Hindlimb muscle (tissue), 1 donor: ENCODE results near the gene PLIN1. TPM values are rescaled to one million over a fixed set of nuclear protein-coding genes. Genes with fewer than 3 reads are reported as not detected.
"Not testable (repeated sequence)": the region's sequence is repeated elsewhere in the genome, so short reads cannot be mapped to it uniquely, and the experiment has no call there.

Experiments
- DNase-seq: peaks from one replicate; pipeline ENCODE4 v3.0.0-alpha.2; 2013
- polyA plus RNA-seq: library from polyadenylated mRNA; unstranded; fragments of 120-200 nt; gene quantifications from one replicate; pipeline ENCODE4 v1.2.1, GENCODE V29; 2013; ENCODE audit not compliant: insufficient read length

The PLIN1 gene
- 12.4 TPM for polyA plus RNA-seq

DNA sequence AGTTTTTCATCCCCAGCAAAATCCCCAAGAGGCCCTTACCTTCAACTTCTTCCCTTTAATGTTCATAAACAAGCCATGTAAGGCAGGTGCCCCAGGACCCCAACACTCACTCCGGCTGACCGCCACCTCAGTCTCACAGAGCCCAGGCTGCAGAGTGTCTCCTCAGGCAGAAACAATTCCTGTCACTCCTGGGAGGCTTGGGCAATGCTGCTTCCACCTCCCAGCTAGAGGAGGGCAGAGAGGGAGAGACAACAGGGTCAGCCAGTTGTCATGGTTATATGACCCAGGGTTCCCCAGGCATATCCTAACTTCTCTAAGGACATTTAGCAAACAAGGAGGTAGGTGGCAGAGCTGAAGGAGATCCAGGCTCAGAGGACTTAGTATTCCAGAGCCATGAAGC, at the start of gene PLIN1:
TSS of gene PLIN1 (minus strand) at position 156 of the 400 bp plus-strand sequence. CDS start 1,878 bp downstream, outside the sequence.
- no peak for DNase-seq

DNA sequence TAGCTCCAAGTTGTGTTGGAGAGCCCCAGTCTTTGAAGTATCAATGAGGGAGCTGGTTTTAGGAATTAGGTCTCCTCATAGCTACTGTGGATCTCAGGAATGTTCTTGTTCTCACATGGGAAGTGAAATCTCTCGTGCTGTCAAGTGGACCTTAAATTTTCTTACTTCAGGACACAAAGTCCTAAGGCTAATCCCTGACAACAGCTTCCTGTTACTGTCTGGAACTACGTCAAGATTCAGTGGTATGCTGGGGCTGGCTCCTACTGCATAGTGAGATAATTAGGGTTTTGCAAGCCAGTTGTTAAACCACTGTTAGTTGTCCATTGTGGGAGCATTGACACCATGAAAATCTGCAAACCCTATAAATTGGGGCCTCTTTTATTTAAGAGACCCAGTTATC, 49.1 kb upstream of the PLIN1 start:
- no peak for DNase-seq

- no peak for DNase-seq
Observed at GRCh38 chr15:89725064-89725463, 45.9 kb upstream of the PLIN1 start.

- no peak for DNase-seq
Observed at GRCh38 chr15:89724621-89725020, 45.5 kb upstream of the PLIN1 start.

DNA sequence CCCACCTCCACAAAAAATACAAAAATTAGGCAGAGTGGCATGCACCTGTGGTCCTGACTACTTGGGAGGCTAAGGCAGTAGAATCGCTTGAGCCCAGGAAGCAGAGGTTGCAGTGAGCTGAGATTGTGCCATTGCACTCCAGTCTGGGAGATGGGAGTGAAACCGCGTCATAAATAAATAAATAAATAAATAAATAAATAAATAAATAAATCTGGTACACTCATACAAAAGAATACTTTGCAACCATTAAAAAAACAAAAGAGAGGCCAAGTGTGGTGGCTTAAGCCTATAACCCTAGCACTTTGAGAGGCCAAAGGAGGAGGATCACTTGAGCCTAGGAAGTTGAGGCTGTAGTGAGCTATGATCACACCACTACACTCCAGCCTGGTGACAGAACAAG, 43.9 kb upstream of the PLIN1 start:
- DNase-seq, result no peak

DNA sequence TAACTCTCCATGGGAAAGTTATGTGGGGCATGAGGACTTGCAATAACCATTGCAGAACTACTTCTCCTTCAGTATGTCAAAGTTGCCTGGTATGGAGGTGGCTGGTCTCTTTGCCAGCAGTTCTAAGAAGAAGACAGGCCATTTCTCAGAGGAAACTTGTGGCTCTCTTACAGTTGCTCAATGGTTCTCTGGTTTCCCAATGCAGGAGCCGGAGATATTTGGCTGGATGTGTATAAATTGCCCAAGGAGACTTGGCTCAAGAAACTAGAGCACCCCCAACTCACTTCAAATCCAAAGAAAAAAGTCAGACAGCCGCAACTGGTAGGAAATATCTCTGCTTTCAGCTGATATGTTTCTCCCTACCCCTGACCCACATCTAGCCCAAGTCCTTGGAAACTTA, 35.6 kb upstream of the PLIN1 start:
- no peak for DNase-seq

DNA sequence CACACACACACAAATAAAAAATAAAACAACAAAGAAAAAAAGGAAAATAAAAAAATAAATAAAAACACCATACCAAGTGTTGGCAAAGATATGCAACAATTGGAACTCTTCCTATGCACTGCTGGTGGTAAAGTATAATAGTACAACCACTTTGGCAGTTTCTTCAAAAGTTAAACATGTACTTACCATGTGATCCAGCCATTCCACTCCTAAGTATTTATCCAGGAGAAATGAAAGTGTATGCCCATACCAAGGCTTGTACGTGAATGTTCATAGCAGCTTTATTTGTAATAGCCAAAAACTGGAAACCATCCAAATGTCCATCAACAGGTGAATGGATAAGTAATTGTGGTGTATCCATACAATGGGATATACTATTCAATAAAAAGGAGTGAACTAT, 28.4 kb upstream of the PLIN1 start:
- no peak for DNase-seq

GRCh38 chr15:89704411-89704810, 25.2 kb upstream of the PLIN1 start:
- no peak for DNase-seq

DNA sequence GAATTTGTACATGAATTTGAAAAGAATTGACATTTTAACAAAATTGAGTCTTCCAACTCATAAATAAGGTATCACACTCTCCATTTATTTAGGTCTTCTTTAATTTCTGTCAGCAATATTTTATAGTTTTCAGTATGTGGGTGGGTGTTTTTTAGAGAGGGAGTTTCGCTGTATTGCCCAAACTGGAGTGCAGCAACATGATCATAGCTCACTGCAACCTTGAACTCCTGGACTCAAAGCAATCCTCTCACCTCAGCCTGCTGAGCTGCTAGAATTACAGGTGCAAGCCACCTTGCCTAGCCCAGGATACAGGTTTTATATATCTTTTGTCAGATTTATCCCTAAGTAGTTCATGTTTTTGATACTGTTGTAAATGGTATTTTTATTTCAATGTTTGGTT, 16.0 kb upstream of the PLIN1 start:
- DNase-seq, result no peak

DNA sequence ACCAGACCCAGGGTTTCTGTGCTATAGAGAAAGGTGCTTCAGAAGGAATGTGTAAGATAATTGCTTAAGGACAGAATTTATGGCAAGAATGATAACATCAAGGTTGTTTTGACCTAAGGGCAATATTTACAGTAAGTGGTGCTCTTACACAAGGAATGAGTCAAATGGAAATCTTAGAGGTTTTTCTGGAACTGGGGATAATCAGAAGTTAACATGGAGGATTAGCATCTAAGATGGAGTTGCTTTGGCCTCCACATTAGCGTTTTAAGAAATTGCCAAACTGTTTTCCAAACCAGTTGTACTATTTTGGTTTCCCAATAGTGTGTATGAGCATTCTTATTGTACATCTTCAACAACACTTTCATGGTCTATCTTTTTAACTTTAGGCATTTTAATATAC, 14.5 kb upstream of the PLIN1 start:
- DNase-seq, result no peak

DNA sequence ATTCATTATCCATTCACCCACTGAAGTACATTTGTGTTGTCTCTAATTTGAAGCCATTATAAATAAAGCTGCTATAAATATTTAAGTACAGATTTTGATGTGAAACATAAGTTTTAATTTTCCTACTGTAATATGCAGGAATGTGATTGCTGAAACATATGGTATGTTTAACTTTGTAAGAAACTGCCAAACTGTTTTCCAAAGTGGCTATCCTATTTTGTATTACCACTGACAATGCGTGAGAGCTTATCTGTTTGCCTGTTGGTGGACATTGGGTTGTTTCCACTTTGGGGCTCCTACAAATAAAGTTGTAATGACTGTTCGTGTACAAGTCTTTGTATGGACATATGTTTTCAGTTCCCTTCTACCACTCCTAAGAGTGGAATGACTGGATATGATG, 13.9 kb upstream of the PLIN1 start:
- no peak for DNase-seq

DNA sequence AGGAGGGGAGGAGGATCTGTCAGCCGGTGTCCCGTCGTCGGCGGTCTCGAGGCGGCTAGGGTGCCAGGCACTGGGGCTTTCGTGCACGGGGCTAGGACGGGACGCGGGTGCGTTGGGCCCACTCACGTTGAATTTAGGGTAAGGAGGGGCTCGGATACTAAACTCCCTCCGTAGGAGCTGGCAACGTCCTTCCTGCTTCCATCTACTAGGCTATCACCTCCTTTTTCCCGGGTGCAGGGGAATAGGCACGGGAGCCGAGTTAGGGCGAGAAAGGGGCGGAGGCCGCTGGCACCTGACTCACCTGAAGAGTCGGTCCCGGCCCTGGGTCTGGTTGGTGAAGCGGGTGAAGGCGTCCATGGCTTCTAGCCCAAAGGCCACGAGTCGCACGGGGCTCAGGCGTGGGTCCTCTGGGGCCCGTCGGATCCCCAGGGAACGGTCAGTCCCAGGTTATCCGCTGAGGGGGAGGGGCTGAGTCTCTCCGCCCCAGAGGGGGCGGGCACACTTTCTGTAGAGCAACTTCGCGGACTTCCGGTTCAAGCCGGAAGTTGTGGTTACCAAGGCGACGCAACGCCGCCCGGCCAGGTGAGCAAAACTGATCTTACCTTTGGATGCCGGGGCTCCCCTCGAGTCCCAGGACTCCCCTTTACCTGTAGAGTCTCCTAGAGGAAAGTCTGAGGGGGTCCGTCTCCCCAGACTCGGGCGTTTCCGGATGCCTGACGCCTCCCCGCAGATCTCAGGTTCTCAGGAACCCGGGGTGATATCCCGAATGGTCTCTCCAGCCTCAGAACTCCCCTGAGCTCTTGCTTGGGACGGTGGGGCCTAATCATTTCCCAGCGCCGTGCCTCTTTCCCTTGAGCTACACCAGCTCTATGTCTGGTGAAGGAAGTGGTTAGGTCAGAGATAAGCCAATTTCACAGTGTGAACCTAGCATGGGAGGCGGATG, 11.4 kb upstream of the PLIN1 start, which contains the start of the genes PEX11A and WDR93:
TSS of gene PEX11A (minus strand) at position 479 of the 943 bp plus-strand sequence. CDS start at position 357, 122 bp downstream.
TSS of gene WDR93 (plus strand) at position 536 of the 943 bp plus-strand sequence. CDS start 10,936 bp downstream, outside the sequence.
- DNase-seq, result peak; percentile 69

DNA sequence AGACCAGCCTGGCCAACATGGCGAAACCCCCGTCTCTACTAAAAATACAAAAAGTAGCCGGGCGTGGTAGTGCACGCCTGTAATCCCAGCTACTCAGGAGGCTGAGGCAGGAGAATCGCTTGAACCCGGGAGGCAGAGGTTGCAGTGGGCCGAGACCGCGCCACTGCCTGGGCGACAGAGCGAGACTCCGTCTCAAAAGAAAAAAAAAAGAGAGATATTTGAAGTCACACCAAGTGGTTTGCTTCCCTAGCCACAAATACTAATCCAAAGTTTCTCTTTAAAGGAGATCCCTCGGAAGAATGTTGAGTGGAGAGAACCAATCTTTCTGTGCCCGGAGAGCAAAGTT, 10.7 kb upstream of the PLIN1 start:
- DNase-seq, result not testable (repeated sequence)

- no peak for DNase-seq
Observed at GRCh38 chr15:89686522-89686921, 7.4 kb upstream of the PLIN1 start.

DNA sequence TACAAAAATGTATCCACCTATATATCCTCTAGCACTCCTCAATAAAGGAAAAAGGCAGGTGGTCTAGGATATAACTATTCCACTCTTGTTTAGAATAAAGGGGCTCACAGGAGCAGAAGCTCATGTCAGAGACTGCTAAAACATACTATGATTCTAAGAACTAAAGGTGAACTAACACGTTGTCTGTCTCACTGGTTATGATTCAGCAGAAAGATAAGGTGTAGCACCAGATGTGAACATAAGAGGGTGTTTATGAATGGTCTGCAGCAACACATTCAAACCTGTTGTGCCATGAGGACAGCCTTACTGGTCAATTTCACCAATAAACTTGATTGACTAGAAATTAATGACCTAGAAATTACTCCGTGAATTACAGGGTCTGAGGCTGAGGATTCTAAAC, 6.8 kb upstream of the PLIN1 start:
- DNase-seq, result no peak

DNA sequence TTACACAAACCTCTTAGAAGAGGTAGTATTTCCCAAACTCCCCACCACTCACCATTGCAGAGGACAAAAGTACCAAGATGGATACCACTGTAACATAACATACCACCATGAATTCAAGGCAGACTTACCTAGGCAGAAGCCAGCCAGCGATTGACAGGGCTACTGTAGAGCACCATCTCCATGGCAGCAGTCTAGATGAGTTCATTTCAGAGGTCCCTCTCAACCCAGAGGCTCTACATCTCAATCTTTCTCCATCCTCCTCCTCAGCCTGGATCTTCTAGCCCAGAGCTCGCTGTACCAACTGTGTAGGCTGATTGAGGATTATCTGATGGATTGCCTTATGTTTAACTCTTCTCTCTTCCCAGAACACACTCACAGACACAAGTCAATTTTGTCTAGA, 2.0 kb upstream of the PLIN1 start:
- no peak for DNase-seq

- DNase-seq, result no peak
Observed at GRCh38 chr15:89680282-89680873, 1.2 kb upstream of the PLIN1 start.

- no peak for DNase-seq
Observed at GRCh38 chr15:89677381-89677780, 1.8 kb downstream of the PLIN1 start.

GRCh38 chr15:89675606-89676005, 3.6 kb downstream of the PLIN1 start:
- DNase-seq, result no peak

GRCh38 chr15:89674526-89674925, 4.6 kb downstream of the PLIN1 start:
- no peak for DNase-seq

DNA sequence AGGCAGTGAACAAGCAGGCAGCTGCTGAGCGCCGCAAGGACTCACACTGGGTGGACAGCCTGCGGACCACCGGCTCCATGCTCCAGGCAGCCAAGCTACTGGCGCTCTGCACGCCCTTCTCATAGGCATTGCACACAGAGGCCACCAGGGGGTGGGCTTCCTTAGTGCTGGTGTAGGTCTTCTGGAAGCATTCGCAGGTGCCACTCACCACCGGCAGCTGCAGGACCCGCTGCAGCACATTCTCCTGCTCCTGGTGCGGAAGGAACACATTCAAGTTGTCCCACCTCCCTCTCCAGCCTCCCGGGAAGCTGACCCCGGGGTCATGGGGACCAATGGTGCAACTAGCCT, 6.0 kb downstream of the PLIN1 start:
- DNase-seq, result no peak

- no peak for DNase-seq
Observed at GRCh38 chr15:89672221-89673164, 6.7 kb downstream of the PLIN1 start.

- DNase-seq, result no peak
Observed at GRCh38 chr15:89671687-89672086, 7.5 kb downstream of the PLIN1 start.
